Measurements from ENCODE around the gene USP3. TPM values are rescaled to one million over a fixed set of nuclear protein-coding genes. Genes with fewer than 3 reads are reported as not detected.

Gene USP3
- total and polyA plus RNA-seq, 2 donors (not counting 3 experiments of a cell fraction or from before 2014, with no cell fraction given) = 18.8 to 52.4 TPM

DNA sequence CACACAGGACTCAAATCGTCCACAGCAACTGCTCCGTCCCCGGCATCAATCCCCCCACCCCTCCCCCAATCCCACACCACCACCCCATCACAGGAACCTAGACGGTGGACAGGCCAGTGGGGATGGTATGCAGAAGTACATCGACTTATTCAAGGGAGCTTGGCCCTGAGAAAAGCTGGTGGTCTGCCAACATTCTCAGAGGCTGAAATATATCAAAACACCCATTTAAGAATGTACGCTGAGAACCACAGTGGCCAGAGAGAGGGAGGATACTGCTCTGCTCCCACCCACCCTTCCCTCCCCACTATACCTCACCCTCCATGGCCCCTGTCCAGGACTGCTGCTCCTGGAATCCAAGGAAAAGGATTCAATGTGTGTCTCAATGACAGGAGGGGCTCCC is 12.4 kb upstream of the USP3 start:
- H3K9ac ChIP-seq (replicated peaks; ENCODE audit: extremely low read depth, insufficient read depth, low read length) = no peak overlapping the region
- no peak overlapping the region for H2AFZ ChIP-seq (ENCODE audit: low read depth, low read length)
- no peaks in the 10 kb centered on the region for H3K4me1 ChIP-seq (ENCODE audit: control insufficient read depth, extremely low read depth, insufficient read depth, low read length)
- H3K27ac ChIP-seq (ENCODE audit: insufficient read depth, low read depth, low read length) = no peak overlapping the region
- no peaks in the 10 kb centered on the region for H3K36me3 ChIP-seq (ENCODE audit: control insufficient read depth in 2 of 2, extremely low read depth in 1 of 2, insufficient read depth in 2 of 2, low read length in 2 of 2)
- FAIRE-seq (no peak), DNase-seq (ENCODE audit: low read depth, low spot score) (no peak)
- TF ChIP-seq JUN (IDR thresholded peaks at IDR 0.05; ENCODE audit: borderline replicate concordance, insufficient read depth, insufficient read length, low read depth) (no peak), GATA2 (IDR thresholded peaks at IDR 0.05; ENCODE audit: insufficient read depth, insufficient read length, low read depth, low read length) (no peak), EZH2 (IDR thresholded peaks at IDR 0.05; ENCODE audit: borderline replicate concordance, low read depth, low read length, severe bottlenecking) (no peak), POLR2A (IDR thresholded peaks at IDR 0.05; ENCODE audit: low read depth, low read length) (no peak), POLR2AphosphoS5 (IDR thresholded peaks at IDR 0.05; ENCODE audit: insufficient read depth, low read depth, low read length) (no peak), FOS (IDR thresholded peaks at IDR 0.05; ENCODE audit: borderline replicate concordance, insufficient read depth, low read length) (no peak), MYC (IDR thresholded peaks at IDR 0.05; ENCODE audit: low read depth, low read length) (no peak)
- TF ChIP-seq, protein P1, sequence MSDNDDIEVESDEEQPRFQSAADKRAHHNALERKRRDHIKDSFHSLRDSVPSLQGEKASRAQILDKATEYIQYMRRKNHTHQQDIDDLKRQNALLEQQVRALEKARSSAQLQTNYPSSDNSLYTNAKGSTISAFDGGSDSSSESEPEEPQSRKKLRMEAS (IDR thresholded peaks at IDR 0.05; ENCODE audit: insufficient read depth, insufficient read length) = no peak
- TF ChIP-seq, protein P2, sequence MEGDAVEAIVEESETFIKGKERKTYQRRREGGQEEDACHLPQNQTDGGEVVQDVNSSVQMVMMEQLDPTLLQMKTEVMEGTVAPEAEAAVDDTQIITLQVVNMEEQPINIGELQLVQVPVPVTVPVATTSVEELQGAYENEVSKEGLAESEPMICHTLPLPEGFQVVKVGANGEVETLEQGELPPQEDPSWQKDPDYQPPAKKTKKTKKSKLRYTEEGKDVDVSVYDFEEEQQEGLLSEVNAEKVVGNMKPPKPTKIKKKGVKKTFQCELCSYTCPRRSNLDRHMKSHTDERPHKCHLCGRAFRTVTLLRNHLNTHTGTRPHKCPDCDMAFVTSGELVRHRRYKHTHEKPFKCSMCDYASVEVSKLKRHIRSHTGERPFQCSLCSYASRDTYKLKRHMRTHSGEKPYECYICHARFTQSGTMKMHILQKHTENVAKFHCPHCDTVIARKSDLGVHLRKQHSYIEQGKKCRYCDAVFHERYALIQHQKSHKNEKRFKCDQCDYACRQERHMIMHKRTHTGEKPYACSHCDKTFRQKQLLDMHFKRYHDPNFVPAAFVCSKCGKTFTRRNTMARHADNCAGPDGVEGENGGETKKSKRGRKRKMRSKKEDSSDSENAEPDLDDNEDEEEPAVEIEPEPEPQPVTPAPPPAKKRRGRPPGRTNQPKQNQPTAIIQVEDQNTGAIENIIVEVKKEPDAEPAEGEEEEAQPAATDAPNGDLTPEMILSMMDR (IDR thresholded peaks at IDR 0.05; ENCODE audit: extremely low read depth in 1 of 2, insufficient read depth in 1 of 2, low read depth in 1 of 2, low read length in 2 of 2) = no peak
- no peaks in the 10 kb centered on the region for H3K9me3 ChIP-seq (replicated peaks; ENCODE audit: control insufficient read depth, insufficient read depth, low read length)
- CTCF ChIA-PET = interaction anchor here (0.9 to 3.3 kb wide), 2 partner anchors 9 to 25 kb away, joined by 3 to 11 read pairs; no protein-coding TSS in a partner anchor
- H4K20me1 ChIP-seq (replicated peaks; ENCODE audit: control insufficient read depth, extremely low read depth, insufficient read depth, low read length) = no peaks in the 10 kb centered on the region
- H3K27me3 ChIP-seq (ENCODE audit: control insufficient read depth in 2 of 2, insufficient read depth in 2 of 2, low read length in 2 of 2) = peaks cover 4 to 7% of the 10 kb centered on the region in 2 experiments
- intact Hi-C loops (cut with micrococcal nuclease) = no loop called here
- no peaks in the 10 kb centered on the region for H3K9me1 ChIP-seq (replicated peaks; ENCODE audit: control insufficient read depth, extremely low read depth, insufficient read depth, low read length)
- H3K4me2 ChIP-seq (ENCODE audit: insufficient read depth, low read length) = no peak overlapping the region
- H3K4me3 ChIP-seq (replicated peaks in 1 of 3; ENCODE audit: insufficient read depth in 1 of 3, low read depth in 1 of 3, low read length in 3 of 3) = no peak overlapping the region
- H3K79me2 ChIP-seq (ENCODE audit: control insufficient read depth, insufficient read depth, low read length) = no peaks in the 10 kb centered on the region
- no TSS peak for BruUV-seq (replicated peaks)
- POLR2A ChIA-PET = no interaction called here
- dilution Hi-C loops (cut with MboI; ENCODE audit: extremely low pct_ligation_motif_present, low sequenced_read_pairs) = no loop called here

Data from endothelial cell of umbilical vein (primary cell).